Activated CD4-positive, CD25-positive, alpha-beta regulatory T cell treated with anti-CD3 and anti-CD28 coated beads, Interleukin-2, amount 50 U/mL, for 16 hours (primary cell): ENCODE results near the gene PALM.
"Not testable (repeated sequence)": the region's sequence is repeated elsewhere in the genome, so short reads cannot be mapped to it uniquely, and the experiment has no call there.

ENCODE experiments used
- DNase-seq: peaks from one replicate; pipeline ENCODE4 v3.0.0-alpha.2; 2020; ENCODE audit warnings: low read depth, low spot score

PALM gene

GRCh38 chr19:678791-679388 lies 29.8 kb upstream of the PALM start:
- no peak for DNase-seq

GRCh38 chr19:679418-680286 lies 29.1 kb upstream of the PALM start:
- DNase-seq, result no peak

- peak; percentile 98 for DNase-seq
Measured at GRCh38 chr19:680287-681028, 28.3 kb upstream of the PALM start.

GRCh38 chr19:681029-682019 lies 27.4 kb upstream of the PALM start:
- no peak for DNase-seq

- DNase-seq, result no peak
Measured at GRCh38 chr19:682678-683320, 25.9 kb upstream of the PALM start.

- no peak for DNase-seq
Measured at GRCh38 chr19:685454-685931, 23.2 kb upstream of the PALM start.

GRCh38 chr19:686589-687297 lies 22.0 kb upstream of the PALM start:
- no peak for DNase-seq

GRCh38 chr19:687569-688166 lies 21.1 kb upstream of the PALM start:
- no peak for DNase-seq

GRCh38 chr19:688214-688613 lies 20.5 kb upstream of the PALM start:
- no peak for DNase-seq

- DNase-seq, result no peak
Measured at GRCh38 chr19:688992-689391, 19.7 kb upstream of the PALM start.

GRCh38 chr19:690203-690602 lies 18.5 kb upstream of the PALM start:
- DNase-seq, result no peak

- DNase-seq, result no peak
Measured at GRCh38 chr19:694481-695351, 14.0 kb upstream of the PALM start.

- DNase-seq, result no peak
Measured at GRCh38 chr19:695352-695949, 13.3 kb upstream of the PALM start, which contains the start of gene PRSS57. PRSS57 (minus strand) TSS chr19:695452; CDS start chr19:695430, 22 bp downstream.

GRCh38 chr19:698529-698928 lies 10.2 kb upstream of the PALM start:
- DNase-seq, result not testable (repeated sequence)

- DNase-seq, result not testable (repeated sequence)
Measured at GRCh38 chr19:699885-700284, 8.8 kb upstream of the PALM start.

GRCh38 chr19:702847-703246 lies 5.9 kb upstream of the PALM start:
- not testable (repeated sequence) for DNase-seq

GRCh38 chr19:703329-703650 lies 5.4 kb upstream of the PALM start:
- DNase-seq, result no peak
